ENCODE results near the gene LINC01488. TPM values are rescaled to one million over a fixed set of nuclear protein-coding genes. Genes with fewer than 3 reads are reported as not detected.
A peak's percentile ranks its signal among the peaks of the same experiment; 100 is the strongest.

LINC01488 gene
- total and polyA plus RNA-seq, 9 of the 15 experiments (the other 6 are each of a cell fraction or from before 2014, with no cell fraction given) = not detected

DNA sequence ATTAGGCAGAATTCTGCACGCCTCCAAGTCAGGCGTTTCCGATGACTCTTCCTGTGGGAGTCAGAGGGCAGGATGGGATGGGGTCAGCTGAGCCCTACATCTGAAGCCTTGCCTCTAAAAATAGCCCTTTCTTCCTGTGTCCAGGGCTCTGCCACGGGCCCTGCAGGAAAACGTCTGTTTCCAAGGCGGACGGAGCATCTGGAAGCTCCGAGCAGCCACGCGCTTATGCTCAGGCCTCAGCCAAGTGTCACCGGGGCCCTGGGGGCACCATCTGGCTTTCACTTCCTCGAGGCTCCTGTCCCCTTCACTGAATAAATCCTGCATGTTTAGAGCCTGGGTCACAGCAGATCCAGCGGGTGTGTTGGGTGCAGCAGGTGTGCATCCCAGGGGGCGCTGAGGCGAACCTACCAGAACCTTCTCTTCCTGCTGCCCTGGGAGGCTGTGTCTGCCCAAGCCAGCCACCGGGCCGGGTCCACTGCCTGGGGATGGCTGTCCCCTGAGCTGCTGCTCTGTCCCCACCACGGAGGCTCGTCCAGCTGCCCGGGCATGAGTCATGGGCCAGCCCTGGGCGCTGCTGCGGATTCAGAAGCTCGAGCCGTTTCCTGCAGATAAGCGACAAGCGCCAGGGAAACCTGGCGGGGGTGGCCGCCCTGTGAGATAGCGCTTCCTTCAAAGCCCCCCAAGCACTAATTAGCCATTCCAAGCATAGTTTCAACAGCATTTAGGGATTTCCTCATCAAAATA lies 32.0 kb upstream of the LINC01488 start (continued):
- TF ChIP-seq, protein P1, sequence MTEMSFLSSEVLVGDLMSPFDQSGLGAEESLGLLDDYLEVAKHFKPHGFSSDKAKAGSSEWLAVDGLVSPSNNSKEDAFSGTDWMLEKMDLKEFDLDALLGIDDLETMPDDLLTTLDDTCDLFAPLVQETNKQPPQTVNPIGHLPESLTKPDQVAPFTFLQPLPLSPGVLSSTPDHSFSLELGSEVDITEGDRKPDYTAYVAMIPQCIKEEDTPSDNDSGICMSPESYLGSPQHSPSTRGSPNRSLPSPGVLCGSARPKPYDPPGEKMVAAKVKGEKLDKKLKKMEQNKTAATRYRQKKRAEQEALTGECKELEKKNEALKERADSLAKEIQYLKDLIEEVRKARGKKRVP (CRISPR knock-in tag; IDR thresholded peaks at IDR 0.05) = no peak
- TF ChIP-seq ZNF717 (CRISPR knock-in tag; IDR thresholded peaks at IDR 0.05) (no peak), ZNF766 (CRISPR knock-in tag; conservative IDR thresholded peaks at IDR 0.05) (no peak), FOXK1 (CRISPR knock-in tag; IDR thresholded peaks at IDR 0.05; ENCODE audit: borderline replicate concordance) (no peak), CREB1 (IDR thresholded peaks at IDR 0.05) (0 out of 2 replicates have a peak, but pooled peaks have one; percentile 40), CREB1 (CRISPR knock-in tag; IDR thresholded peaks at IDR 0.05) (no peak), ZNF780A (CRISPR knock-in tag; IDR thresholded peaks at IDR 0.05) (no peak), ZNF253 (CRISPR knock-in tag; conservative IDR thresholded peaks at IDR 0.05) (no peak), SMAD3 (CRISPR knock-in tag; conservative IDR thresholded peaks at IDR 0.05) (no peak), DIDO1 (tag; IDR thresholded peaks at IDR 0.05; ENCODE audit: low read depth) (no peak), NFE2 (IDR thresholded peaks at IDR 0.05; ENCODE audit: low read depth) (peak; percentile 37; the same call in 1 of the 2 replicates), BRD9 (IDR thresholded peaks at IDR 0.05; ENCODE audit: low read depth, partially characterized antibody) (no peak), SRSF1 (IDR thresholded peaks at IDR 0.05; ENCODE audit: low read depth, low read length) (no peak), ZNF589 (CRISPR knock-in tag; IDR thresholded peaks at IDR 0.05; ENCODE audit: low read depth) (0 out of 2 replicates have a peak, but pooled peaks have one; percentile 59), ZBTB1 (CRISPR knock-in tag; IDR thresholded peaks at IDR 0.05; ENCODE audit: borderline replicate concordance, low read depth) (no peak), ILF3 (IDR thresholded peaks at IDR 0.05; ENCODE audit: borderline replicate concordance) (no peak), NCOA2 (IDR thresholded peaks at IDR 0.05; ENCODE audit: partially characterized antibody in 2 of 2) (no peak), PRMT5 (CRISPR knock-in tag; IDR thresholded peaks at IDR 0.05) (no peak), CEBPG (CRISPR knock-in tag; IDR thresholded peaks at IDR 0.05) (no peak), CEBPG (tag; conservative IDR thresholded peaks at IDR 0.05 in 1 of 2, IDR thresholded peaks at IDR 0.05 in 1 of 2) (peak in 1 of 2 experiments; percentile 60; a peak in 2 of 4 replicates), MCM3 (IDR thresholded peaks at IDR 0.05) (no peak)
- TF ChIP-seq, protein P2, sequence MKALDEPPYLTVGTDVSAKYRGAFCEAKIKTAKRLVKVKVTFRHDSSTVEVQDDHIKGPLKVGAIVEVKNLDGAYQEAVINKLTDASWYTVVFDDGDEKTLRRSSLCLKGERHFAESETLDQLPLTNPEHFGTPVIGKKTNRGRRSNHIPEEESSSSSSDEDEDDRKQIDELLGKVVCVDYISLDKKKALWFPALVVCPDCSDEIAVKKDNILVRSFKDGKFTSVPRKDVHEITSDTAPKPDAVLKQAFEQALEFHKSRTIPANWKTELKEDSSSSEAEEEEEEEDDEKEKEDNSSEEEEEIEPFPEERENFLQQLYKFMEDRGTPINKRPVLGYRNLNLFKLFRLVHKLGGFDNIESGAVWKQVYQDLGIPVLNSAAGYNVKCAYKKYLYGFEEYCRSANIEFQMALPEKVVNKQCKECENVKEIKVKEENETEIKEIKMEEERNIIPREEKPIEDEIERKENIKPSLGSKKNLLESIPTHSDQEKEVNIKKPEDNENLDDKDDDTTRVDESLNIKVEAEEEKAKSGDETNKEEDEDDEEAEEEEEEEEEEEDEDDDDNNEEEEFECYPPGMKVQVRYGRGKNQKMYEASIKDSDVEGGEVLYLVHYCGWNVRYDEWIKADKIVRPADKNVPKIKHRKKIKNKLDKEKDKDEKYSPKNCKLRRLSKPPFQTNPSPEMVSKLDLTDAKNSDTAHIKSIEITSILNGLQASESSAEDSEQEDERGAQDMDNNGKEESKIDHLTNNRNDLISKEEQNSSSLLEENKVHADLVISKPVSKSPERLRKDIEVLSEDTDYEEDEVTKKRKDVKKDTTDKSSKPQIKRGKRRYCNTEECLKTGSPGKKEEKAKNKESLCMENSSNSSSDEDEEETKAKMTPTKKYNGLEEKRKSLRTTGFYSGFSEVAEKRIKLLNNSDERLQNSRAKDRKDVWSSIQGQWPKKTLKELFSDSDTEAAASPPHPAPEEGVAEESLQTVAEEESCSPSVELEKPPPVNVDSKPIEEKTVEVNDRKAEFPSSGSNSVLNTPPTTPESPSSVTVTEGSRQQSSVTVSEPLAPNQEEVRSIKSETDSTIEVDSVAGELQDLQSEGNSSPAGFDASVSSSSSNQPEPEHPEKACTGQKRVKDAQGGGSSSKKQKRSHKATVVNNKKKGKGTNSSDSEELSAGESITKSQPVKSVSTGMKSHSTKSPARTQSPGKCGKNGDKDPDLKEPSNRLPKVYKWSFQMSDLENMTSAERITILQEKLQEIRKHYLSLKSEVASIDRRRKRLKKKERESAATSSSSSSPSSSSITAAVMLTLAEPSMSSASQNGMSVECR (CRISPR knock-in tag; IDR thresholded peaks at IDR 0.05) = no peak
- TF ChIP-seq, protein P3, sequence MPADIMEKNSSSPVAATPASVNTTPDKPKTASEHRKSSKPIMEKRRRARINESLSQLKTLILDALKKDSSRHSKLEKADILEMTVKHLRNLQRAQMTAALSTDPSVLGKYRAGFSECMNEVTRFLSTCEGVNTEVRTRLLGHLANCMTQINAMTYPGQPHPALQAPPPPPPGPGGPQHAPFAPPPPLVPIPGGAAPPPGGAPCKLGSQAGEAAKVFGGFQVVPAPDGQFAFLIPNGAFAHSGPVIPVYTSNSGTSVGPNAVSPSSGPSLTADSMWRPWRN (IDR thresholded peaks at IDR 0.05; ENCODE audit: low read depth) = peak; percentile 55; the same call in 1 of the 2 replicates

All from K562 (cell line).